ENCODE results near the gene GABRR1. TPM values are rescaled to one million over a fixed set of nuclear protein-coding genes. Genes with fewer than 3 reads are reported as not detected.
A peak's percentile ranks its signal among the peaks of the same experiment; 100 is the strongest.

Gene GABRR1
- total RNA-seq, 2 donors from 2014 or later, result 0.21 TPM; not detected in 1

- Histone ChIP-seq H3K9ac (ENCODE audit: low read depth in 2 of 2, low read length in 2 of 2) (no peak overlapping the region), H3K36me3 (no peaks in the 10 kb centered on the region), H3K27ac (no peak overlapping the region), H3K4me1 (no peaks in the 10 kb centered on the region), H3K4me3 (no peak overlapping the region), H3K27me3 (no peaks in the 10 kb centered on the region), H3K9me3 (no peaks in the 10 kb centered on the region)
- no peak for DNase-seq
- no peak for TF ChIP-seq CTCF (IDR thresholded peaks at IDR 0.05)
- intact Hi-C loops (cut with DNase I), result no loop called here
Measured at GRCh38 chr6:89251170-89251569, 34.0 kb upstream of the GABRR1 start.

DNA sequence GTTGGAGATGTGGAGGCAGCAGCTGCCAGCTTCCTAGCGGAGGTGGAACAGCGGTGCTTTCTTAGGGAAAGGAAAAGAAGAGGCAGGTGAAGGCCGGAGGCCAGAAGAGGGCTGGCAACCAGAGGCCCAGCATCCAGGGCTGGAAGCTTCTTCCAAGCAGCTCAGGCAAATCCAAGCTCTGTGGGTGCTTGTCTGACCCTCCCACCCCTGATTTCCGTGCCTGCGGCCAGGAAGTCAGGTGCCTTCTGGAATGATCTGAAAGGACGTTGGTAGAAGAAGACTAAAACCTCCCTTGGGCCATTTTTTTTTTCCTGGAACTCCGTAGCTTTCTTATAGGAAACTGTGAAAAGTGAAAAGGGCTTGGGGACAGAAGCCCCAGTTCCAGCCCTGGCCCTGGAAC, 33.1 kb upstream of the GABRR1 start:
- Histone ChIP-seq H3K36me3 (no peaks in the 10 kb centered on the region), H3K4me1 (no peaks in the 10 kb centered on the region), H3K9me3 (no peaks in the 10 kb centered on the region), H3K27ac (no peak overlapping the region), H3K4me3 (no peak overlapping the region), H3K9ac (ENCODE audit: low read depth in 2 of 2, low read length in 2 of 2) (no peak overlapping the region), H3K27me3 (no peaks in the 10 kb centered on the region)
- intact Hi-C loops (cut with DNase I), result no loop called here
- TF ChIP-seq CTCF (IDR thresholded peaks at IDR 0.05), result no peak
- DNase-seq, result no peak

DNA sequence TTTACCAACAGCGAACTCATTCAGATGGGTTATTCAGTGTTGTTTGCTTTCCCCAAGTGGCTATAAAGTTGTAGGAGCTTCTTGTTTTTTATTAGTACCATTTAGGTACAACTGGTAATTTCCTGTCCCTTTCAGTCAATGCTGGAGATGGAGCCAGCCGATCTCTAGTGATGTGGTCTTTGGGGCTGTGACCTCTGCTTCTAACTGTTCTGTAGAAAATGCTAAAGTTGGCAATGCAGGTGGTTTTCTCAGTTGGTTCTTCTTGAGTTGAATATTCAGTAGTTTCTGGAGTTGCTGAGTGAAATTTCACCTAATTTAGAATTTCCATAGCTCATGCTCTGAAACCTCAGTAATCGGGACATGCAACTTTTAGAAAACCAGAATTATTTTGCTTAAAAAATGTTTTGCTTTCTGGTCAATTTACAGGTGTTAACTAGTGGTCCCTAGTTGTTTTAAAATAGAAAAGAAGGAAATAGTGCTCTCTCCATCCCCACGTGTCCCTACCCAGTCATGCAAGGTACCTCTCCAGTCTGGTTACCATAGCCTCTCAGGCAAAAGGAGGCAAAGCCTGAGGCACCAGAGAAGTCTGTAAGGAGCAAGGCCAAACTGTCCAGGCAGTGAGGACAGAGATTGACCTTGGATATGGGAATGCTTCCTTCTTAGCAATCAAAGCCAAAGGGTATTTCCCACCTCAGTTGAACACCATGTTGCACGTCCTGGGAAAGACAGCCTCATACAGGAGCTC, 27.3 kb upstream of the GABRR1 start:
- H3K27ac ChIP-seq, result no peak overlapping the region
- intact Hi-C loops (cut with DNase I), result no loop called here

DNA sequence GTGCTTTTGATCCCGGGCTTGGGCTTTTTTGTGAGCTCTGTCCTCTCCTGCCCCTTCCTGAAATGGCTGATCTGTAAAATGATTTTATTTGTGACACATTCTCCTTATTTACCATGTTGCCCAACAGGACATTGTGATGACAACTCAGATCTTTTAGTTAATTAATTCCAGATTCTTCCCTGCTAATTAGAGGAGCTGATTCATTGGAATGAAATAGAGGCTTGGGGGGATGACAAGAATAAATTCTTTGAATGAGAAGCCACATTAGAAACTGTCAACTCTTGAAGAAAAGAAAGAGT, 26.1 kb upstream of the GABRR1 start:
- H3K9ac ChIP-seq (ENCODE audit: low read depth in 2 of 2, low read length in 2 of 2), result no peak overlapping the region
- no peaks in the 10 kb centered on the region for H3K4me1 ChIP-seq
- no peaks in the 10 kb centered on the region for H3K9me3 ChIP-seq
- DNase-seq, result no peak
- H3K4me3 ChIP-seq, result no peak overlapping the region
- H3K27me3 ChIP-seq, result no peaks in the 10 kb centered on the region
- no peak for TF ChIP-seq CTCF (IDR thresholded peaks at IDR 0.05)
- no peaks in the 10 kb centered on the region for H3K36me3 ChIP-seq
- intact Hi-C loops (cut with DNase I), result loop anchor here (2.0 kb wide), 2 partner anchors 120 to 260 kb away; no protein-coding TSS in a partner anchor
- H3K27ac ChIP-seq, result no peak overlapping the region

More for the DNA sequence above, 27.3 kb upstream of the GABRR1 start:
- H3K36me3 ChIP-seq, result no peaks in the 10 kb centered on the region
- no peak overlapping the region for H3K9ac ChIP-seq (ENCODE audit: low read depth in 2 of 2, low read length in 2 of 2)
- H3K4me1 ChIP-seq, result no peaks in the 10 kb centered on the region
- no peaks in the 10 kb centered on the region for H3K27me3 ChIP-seq
- DNase-seq, result no peak
- no peak overlapping the region for H3K4me3 ChIP-seq
- H3K9me3 ChIP-seq, result no peaks in the 10 kb centered on the region
- TF ChIP-seq CTCF (IDR thresholded peaks at IDR 0.05), result no peak

DNA sequence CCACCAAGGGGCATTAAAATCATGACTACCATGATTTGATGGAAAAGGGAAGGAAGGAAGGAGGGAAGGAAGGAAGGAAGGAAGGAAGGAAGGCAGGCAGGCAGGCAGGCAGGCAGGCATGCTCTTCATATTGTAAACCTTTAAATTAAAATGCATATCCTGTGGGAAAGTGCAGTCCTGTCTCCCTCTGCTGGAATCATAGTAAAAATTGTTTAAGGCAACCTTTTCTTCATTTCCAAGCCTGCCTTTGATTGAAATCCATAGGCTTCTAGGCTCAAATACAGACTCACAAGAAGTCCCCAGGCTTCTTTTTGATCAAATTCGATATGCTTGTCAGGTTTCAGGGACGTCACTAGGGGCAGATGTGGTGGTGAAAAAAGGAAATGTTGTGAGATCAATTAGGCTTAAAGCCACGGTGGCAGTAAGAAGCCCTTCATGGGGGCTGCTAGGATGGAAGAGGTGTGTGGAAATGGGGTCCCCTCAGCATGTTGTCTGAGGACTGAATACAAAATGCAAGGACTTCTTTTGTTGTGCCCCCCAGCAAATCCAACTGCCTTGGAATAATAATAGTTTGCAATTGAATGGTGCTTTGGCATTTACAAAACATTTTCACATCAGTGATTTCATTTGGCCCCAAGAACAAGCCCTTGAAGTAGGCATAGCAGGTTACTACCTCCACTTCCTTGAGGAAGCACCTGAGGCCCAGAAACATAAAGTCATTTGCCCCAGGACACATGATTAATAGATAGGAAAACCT, 25.6 kb upstream of the GABRR1 start:
- no peaks in the 10 kb centered on the region for H3K27me3 ChIP-seq
- no peak overlapping the region for H3K27ac ChIP-seq
- no peak overlapping the region for H3K9ac ChIP-seq (ENCODE audit: low read depth in 2 of 2, low read length in 2 of 2)
- no peaks in the 10 kb centered on the region for H3K4me1 ChIP-seq
- intact Hi-C loops (cut with DNase I), result loop anchor here (2.0 kb wide), 2 partner anchors 120 to 260 kb away; no protein-coding TSS in a partner anchor
- H3K9me3 ChIP-seq, result no peaks in the 10 kb centered on the region
- no peak for DNase-seq
- no peaks in the 10 kb centered on the region for H3K36me3 ChIP-seq
- no peak overlapping the region for H3K4me3 ChIP-seq
- TF ChIP-seq CTCF (IDR thresholded peaks at IDR 0.05), result peak; percentile 34
